GM21529 (cell line): ENCODE data around the gene BCL10.

ENCODE experiments used
- ATAC-seq: cut with Tn5 transposase; IDR thresholded peaks from one replicate; pipeline ENCODE4 v1.9.1; 2021; ENCODE audit not compliant: unreplicated experiment

Gene BCL10

DNA sequence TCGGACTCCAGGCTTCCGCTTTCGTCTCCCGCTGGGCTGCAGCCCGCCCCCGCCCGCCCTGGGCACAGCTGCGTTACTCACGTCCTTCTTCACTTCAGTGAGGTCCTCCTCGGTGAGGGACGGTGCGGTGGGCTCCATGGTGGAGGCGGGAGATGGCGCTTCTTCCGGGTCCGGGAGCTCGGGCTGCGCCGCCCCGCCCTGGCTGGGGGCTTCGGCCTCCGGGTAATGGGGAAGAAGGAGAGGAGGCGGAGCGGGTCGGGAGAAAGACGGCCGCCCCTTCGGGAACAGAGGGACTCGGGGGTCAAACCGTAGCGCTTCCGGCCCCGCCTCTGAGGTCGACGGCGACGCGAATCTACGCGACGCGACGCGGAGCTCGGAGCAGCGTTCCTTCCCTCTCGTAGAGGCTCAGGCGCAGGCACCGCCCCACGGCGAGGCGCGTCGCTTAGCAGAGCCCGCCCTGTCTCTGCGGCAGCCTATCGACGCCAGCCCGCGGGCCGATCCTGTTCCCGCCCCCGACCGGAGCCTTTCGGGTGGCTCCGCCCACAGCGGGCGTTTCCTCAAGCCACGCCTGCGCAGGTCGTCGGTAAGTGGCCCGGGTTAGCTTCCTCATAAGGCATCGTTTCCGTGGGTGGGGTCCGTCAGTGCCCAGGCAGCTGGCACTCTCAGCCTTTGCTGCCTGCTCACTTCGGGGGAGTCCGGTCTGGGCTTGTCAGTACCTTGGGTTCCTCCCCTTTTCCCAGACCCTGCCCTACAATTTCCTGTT is at the start of gene BCL10:
Gene BCL10 (minus strand): TSS at position 418 of the 763 bp plus-strand sequence. CDS start 280 bp downstream, at position 138.
- peak; percentile 94 for ATAC-seq

DNA sequence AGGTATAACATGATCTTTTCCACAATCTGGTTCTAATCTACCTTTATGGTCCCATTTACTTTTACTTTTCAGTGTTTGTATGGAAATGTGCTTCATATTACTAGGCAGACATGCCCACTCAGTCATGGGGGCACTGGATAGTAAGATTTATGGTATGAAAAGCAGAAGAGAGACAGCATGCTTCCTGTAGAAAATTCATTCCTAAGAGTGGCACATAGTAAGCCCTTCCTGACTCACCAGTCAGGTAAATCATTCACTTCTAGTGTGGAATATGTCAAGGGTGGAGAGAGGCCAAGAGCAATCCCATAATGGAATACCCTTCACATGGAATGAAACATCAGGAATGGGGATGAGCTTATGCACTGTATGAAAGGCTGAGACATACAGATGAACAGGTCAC is 49.5 kb upstream of the BCL10 start:
- ATAC-seq: no peak

DNA sequence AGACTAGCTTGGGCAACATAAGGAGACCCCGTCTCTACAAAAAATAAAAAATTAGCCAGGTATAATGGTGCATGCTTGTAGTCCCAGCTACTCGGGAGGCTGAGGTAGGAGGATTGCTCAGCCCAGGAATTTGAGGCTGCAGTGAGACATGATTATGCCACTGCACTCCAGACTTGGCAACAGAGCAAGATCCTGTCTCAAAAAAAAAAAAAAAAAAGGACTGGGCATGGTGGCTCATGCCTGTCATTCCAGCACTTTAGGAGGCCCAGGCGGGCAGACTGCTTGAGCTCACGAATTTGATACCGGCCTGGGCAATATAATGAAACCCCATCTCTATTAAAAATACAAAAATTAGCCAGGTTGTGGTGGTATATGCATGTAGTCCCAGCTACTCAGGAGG is 47.3 kb upstream of the BCL10 start:
- ATAC-seq: no peak

DNA sequence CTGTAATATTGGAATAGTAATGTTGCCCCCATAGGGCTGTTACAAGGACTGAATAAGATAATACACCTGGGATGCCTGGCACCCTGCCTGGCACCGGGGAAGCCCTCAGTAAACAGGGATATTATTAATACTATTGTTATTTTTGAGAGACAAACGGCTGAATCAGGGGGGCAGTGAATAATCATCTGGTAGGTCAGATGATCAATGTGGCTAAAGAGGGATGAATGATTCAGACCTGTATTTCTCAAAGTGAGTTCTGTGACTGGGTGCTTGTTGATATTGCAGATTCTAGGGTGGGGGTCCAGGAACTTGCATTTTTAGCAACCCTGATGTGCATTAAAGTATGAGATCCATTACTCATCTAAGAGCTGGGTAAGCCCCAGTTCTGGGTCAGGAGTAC is 46.2 kb upstream of the BCL10 start:
- ATAC-seq: no peak

DNA sequence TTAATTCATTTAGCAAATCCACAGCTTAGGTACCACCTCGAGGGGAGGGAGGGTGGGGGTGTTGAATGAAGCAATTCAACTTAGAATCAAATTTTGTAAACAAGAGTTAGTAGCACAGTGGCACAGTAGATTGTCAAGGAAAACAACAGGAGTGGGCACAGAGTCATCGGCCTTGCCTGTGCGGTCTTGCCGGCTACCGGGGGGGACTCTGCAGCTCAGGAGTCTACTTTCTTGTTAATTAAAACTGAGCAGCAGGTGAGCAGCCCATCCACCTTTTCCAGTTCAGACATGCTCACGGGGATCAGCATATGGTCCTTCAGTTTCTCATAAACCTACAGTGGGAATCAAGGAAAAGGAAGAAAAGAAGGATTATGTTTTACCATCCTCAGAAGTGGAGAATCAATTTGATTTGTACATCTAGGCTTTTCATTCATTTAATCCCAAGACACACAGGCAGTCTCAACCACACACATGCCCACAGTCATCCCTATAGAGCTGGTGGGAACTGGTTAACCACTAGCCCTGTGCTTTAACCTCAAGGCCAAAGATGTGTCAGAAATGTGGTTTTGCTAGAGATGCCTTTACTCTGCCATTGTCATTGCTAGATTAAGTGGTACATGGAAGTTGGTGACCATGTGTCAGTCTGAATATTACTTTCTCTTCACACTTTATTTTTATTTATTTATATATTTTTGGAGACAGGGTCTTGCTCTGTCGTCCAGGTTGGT is 45.0 kb upstream of the BCL10 start:
- ATAC-seq: no peak

DNA sequence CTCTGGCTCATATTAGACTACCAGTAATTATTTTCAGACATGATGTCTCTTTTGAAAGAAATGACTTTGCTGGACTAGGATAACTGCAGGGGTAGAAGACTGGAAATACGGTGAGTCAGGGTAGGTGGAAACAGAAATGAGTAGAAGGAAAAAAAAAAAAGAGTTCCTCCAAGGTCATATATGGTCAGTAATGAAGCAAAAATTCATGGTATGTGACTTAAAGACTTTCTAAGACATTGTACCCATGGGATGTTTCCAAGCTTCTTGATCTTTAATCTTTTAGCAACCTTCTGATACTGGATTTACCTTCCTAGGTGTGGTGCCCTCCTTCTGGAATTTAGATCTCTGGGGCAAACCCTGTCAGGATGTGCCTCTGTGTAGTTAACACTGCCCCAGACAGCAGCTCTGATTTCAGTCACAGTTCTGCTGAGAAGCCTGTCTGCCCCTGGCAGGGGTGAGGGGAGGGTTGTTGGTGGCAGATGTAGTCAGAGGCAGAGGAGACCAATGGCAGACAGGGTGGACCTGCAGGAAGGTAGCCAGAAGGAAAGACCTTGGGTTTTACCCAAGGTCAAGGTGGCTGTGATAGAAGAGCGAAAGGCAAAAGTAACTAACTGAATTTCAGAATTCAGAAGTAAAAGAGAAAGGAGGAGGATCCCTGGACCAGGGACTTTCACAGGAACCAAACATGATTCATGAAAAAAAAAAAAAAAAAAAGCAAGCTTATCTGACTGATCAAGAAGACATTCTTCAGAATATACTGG is 44.1 kb upstream of the BCL10 start:
- ATAC-seq: no peak

DNA sequence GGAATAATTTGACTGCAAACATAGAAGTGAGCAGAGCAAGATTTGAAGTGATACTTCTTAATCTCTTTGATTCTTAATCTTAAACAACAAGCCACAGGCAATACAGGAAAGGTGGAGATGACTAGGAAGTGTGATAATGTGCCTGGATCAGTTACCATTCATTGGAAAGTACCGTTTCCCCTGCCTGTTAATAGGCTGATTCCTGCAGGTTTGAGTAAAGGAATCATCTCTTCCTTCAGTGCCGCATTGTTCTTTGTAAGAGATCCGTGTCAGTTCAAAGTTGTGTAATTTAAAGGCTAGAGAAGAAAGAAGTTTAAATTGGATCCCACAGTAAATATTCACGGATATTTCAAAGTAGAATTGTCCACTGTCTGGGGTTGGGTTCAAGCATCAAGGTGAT is 43.5 kb upstream of the BCL10 start:
- ATAC-seq: no peak

DNA sequence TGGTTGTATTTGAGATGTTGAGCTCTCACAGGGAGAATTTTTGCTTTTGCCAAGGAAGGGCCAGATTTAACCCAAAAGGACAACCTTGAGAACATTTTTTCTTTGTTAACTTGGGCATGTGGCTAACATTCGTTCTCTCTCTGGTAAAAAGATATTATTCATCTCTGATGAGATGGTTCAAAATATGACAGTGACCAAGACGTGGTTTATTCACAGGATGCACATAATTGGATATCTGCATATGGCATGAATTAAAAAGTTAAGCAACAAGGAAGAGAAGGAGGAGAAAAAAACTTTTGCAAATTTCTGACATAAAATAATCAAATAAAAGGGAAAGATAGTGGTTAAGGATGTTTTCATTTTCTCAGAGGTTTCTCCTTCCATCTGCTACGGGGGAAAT is 43.1 kb upstream of the BCL10 start:
- no peak for ATAC-seq

DNA sequence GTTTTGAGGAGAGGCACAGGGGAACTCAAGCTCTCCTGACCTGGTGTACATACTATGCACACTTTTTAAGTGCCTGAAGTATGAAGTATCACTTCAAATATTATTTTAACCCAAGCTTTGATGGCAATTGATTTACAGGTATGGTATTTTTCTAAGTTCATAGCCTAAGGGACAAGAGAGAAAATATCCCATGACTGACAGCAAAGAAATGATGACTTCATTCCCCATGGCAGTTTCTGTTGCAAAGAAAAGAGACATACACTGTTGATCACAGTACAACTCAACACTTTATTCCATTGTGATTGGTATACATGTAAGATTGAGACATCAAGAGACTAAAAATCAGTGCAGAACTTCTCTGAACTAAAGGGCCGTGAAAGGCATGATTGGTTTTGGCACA is 41.8 kb upstream of the BCL10 start:
- ATAC-seq: no peak

DNA sequence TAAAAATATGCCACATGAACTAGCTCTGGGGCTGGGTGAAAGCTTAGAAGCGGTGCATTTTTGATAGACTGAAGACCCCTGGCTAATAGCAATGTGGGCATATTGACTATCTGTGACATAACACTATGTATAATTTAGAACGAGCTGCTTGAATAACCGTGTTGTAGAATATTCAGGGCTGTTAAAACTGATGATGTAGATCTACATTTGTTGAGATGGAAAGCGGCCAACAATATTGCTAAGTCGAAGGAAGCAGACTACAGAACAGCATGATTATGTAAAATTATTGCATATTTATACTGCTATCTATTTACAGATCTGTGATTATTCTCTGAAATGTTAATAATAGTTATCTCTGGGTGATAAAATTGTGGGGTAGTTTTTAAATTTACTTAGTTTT is 41.1 kb upstream of the BCL10 start:
- ATAC-seq: no peak

DNA sequence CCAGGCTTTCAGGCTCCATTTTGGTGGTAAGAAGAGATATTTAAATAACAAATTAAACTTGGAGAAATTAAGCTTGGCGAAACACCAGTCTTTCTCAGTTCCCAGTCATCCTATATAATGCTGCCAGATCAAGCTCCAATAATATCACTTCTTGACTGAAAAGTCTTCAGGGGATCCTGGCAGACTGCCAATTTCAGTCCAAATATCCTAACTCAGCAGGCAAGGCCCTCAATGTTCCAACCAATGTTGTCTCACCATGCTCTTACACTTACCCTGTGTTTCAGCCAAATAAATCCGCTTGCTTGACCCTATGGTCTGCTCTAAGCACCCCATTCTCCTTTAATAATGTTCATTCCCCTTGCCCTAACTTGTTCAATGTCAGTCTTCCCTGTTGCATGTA is 39.9 kb upstream of the BCL10 start:
- no peak for ATAC-seq

DNA sequence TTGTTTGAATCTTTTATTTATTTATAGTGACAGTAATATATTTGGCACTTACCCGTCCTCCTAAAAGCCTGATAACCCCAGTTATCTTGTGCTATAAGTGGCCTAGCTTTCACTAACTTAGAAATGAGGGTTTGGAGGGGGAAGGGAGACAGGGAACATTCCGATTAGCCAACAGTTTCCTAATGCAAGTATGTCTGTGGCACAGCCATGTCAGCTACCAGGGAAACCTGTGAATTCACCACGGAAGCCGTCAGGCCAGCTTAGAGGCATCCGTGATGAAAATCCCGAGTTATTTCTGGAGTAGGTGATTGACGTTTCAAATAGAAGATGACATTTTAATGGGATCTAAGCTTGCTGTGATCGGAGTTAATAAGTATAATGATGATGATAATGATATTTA is 39.4 kb upstream of the BCL10 start:
- ATAC-seq: no peak

DNA sequence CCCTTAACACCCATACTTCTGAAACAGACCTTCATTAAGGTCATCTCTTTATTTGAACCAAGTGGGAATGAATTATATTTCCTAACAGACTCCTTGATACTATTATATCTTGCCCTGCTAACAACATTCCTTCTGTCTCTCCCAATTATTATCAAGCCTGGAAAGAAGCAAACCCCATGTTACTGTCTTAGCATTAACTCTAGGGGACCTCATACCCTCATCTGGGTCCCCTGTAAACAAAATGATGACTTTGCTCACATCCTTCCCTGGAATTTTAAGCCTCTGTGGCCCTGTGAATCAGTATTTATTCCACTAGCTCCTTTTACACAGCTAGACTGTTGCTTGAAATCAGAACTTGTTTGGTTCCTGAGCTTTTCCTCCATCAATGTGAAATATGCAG is 38.3 kb upstream of the BCL10 start:
- ATAC-seq: no peak

DNA sequence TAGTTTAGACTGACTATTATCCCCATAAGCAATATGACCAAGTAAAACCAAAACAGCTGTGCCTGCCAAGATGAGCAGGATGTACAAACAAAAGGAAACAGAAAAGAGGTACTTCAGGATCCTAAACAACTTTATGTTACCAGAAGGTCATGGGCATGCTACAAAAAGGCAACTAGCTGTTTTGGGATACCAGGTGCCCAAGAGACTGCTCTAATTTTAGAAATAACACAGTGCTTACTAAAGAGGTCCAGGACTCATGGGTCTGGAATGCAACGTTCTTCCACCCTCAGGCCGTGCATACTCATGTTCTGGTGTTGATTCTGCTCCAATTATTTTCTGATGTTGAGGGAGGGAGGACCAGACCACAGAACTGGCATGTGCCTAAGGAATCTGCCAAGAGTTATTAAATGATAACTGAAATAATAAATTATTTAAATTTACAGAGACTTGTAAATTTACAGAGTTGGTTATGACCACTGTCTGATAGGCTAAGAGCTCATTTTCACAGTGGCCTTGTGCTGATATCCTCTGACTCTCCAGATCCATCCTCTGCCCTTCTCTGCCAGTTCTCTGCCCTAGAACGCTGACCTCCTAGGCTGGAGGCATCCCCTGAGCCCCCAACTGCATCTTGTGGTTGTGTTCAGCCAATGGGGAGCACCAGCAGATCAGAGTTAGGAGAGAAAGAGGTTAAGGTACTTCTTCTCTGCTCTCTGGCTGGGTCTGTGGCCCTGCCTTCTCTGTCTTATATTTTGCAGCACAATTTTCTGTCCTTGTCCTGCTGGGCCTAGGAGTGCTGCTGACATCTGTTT is 37.7 kb upstream of the BCL10 start:
- no peak for ATAC-seq

DNA sequence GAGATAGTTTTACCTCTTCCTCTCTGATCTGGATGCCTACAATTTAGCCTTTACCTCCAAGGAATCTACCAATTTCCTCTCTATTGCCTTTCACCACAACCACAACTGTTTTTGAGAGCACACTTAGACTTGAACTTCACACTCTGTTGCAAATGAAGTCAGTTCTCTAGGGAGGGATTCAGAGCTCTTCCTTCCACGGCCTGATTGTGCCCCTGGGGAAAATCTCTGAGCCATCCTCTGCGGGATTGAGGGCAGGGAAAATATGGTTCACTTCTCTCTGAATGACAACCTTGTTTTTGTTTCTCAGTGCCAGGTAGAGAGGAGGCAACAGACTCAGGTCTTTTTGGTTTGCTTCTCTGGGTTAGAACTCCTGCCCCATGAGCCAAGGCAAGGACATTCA is 35.4 kb upstream of the BCL10 start:
- ATAC-seq: no peak

DNA sequence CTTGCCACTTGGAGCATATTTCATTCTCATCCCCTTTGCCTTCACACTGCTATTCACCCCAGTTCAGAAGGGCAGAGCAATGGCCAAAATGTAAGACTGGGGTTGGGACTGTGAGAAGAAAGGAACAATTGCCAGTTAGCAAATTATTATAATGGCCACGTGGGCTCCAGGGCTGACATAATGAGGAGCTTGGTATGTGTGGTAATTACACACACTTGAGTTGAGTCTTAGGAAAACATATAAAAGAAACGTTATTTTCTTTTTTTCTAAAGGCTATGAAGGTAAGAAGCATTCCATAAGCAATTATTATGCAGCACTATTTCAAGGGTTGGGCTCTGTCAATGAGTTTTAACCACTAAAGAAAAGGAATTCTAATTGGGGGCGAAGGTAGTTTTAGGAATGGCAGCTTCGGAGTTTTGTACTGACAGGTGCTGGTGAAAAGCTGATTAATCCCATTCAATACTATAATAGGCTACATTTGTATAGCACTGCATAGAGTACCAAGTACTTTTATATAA is 32.5 kb upstream of the BCL10 start:
- ATAC-seq: no peak

DNA sequence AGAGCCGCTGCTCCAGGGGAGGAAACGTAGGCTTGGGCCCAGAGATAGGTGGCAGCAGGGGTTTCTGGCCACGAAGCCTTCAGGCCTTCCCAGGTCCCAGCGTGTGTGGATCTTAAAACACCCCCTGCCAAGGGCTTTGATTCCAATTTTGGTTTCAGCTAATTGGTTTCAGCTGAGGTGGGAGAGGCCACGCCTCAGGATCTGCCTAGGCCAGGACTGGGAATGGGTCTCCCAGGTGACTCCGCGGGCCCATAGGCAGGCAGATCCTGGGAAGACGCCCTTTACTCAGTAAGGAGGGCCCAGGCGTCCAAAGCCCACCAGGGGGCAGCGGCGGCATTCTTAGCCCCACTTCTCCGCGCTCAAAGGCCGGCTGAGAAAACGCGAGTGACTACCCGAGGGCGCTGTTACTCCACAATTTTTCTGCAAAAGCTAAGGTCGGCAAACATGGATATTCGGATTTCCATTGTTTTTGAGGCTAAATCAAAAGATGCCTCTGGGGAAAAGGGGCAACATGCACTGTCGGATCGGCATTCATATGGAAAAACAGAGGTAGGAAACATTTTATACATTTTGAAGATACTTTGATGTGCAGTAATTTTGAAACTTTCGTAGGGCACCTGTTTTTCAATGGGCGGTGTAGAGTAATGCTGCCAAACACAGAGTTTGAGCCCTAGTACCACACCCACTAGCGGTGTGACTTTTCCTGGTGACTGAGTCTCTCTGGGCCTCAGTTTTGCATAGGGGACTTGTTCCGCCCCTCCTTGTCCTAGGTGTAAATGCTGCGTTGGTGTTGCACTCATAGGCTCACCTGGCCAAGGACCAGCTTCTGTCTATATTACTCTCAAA is 31.8 kb upstream of the BCL10 start:
- ATAC-seq: peak; percentile 92

DNA sequence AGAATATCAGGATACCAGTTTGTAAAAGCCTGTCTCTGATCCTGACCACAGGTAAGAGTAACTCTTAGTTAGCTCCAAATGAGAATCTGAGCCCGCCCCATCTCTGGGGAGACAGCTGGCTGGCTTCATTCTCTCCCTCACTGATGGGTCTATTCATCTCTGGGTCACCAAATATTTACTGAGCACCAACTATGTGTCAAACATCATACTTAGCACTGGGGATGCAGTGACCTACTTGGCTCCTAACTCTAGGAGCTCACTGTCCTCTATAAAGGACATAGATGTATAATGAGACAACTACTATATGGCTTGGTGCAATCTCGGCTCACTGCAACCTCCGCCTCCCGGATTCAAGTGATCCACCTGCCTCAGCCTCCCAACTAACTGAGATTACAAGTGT is 29.8 kb upstream of the BCL10 start:
- ATAC-seq: no peak

DNA sequence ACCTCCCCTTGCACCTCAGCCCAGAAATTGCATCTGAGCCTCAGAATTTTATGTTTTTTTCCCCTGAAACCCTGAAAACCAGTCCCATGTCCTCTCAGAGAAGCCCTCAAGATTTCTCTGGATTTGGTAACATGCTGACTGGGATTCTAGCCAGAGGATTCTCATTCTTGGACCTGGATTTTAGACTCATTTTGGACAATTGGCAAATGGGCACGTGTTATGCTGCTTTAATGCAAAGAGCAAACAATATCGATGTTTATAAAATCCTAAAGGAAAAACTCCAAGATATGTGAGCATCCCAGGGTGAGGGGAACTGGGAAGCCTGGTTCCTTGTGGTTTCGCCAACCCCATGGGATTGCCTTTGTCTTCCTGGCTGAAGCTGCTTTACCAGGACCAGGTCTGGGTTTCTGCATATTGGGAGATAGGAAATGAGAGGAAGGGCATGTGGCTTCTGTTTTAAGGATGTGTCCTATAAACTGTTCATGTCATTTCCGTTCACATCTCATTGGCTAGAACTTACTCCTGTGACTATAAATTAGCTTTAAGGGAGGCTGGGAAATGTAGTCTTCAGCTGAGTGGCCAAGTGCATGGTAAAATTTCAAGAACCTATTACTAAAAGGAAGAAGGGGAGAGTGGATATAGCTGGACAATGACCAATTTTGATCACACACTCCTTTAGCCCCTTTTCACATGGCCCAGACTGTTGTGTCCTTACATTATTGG is 27.2 kb upstream of the BCL10 start:
- ATAC-seq: no peak
